Fibroblast of lung (primary cell): ENCODE results near the gene PITRM1.

Experiments used
- EZH2 ChIP-seq: IDR thresholded peaks from 2 replicates; pipeline ENCODE4 v1.5.1; 2012; ENCODE audit warnings: low read length, control low read depth, mild to moderate bottlenecking; ENCODE audit errors: missing control alignments
- TF ChIP-seq, protein P1 (sequence below), 2 donors: IDR thresholded peaks in 1 of 2; conservative IDR thresholded peaks in 1 of 2; 1 replicate in 1 of 2; 2 replicates in 1 of 2; pipeline ENCODE4 v1.5.1; 2011 to 2012; ENCODE audit warnings: low read length in 2 of 2, control low read depth in 1 of 2, inconsistent platforms in 1 of 2, low read depth in 1 of 2, mild to moderate bottlenecking in 1 of 2

DNA sequence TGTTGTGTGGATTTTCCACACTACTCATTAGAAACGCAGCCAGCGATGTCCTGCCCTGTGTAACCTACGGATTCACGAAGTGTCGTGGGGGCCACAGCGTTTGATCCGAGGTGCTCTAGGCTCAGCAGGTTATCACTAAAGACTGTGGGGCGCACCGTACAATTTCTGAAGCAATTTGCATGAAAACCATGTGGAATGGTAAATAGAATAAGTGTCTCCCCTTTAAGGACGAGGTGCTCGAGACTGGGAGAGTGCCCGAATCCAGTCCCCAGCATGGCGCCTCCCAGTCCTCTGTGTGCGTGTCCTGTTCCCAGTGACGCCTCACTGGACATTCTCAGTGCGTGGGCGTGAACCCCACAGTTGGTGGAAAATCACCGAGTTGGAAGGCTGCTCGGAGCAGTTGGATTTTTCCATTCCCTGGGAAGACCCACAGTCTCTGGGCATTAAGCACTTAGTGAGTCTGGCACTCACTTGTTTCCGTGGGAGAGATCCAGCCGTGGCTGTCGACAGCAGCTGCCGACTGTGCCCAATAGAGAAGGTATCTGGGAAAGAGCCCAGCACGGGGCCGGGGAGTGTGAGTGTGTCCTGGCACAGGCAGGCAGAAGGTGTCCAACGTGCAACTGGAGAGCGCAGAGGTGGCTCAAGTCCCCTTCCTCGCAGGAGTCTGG lies 68.2 kb downstream of the PITRM1 start:
- TF ChIP-seq, protein P1, sequence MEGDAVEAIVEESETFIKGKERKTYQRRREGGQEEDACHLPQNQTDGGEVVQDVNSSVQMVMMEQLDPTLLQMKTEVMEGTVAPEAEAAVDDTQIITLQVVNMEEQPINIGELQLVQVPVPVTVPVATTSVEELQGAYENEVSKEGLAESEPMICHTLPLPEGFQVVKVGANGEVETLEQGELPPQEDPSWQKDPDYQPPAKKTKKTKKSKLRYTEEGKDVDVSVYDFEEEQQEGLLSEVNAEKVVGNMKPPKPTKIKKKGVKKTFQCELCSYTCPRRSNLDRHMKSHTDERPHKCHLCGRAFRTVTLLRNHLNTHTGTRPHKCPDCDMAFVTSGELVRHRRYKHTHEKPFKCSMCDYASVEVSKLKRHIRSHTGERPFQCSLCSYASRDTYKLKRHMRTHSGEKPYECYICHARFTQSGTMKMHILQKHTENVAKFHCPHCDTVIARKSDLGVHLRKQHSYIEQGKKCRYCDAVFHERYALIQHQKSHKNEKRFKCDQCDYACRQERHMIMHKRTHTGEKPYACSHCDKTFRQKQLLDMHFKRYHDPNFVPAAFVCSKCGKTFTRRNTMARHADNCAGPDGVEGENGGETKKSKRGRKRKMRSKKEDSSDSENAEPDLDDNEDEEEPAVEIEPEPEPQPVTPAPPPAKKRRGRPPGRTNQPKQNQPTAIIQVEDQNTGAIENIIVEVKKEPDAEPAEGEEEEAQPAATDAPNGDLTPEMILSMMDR (conservative IDR thresholded peaks at IDR 0.05 in 1 of 2, IDR thresholded peaks at IDR 0.05 in 1 of 2; ENCODE audit: low read depth in 1 of 2, low read length in 2 of 2) = no peak
- no peak for TF ChIP-seq EZH2
